DND-41 (cell line): Measurements from ENCODE around the gene FAM227A.

Source experiments
- ATAC-seq: fragments of 200-7000 bp; cut with Tn5 transposase; 3 replicates; pipeline ENCODE4 v1.9.1; 2021; ENCODE audit warnings: low read depth; ENCODE audit not compliant: insufficient read depth
- DNase-seq: peaks from one replicate; pipeline ENCODE4 v3.0.0-alpha.2; 2020
- H2AFZ ChIP-seq: 2 replicates; pipeline ENCODE4 v1.6.0; 2012; ENCODE audit warnings: low read depth, low read length
- H3K27ac ChIP-seq: 2 replicates; pipeline ENCODE4 v1.5.1; 2012; ENCODE audit warnings: low read length, inconsistent platforms
- H3K27me3 ChIP-seq: fragments of 200-600 bp; sonication (generic); 2 replicates; pipeline ENCODE4 v1.6.0; 2012; ENCODE audit warnings: low read length, mild to moderate bottlenecking, inconsistent platforms; ENCODE audit not compliant: insufficient read depth, poor library complexity
- H3K36me3 ChIP-seq: 2 replicates; pipeline ENCODE4 v1.5.1; 2012; ENCODE audit warnings: low read length, inconsistent platforms; ENCODE audit not compliant: insufficient read depth
- H3K4me1 ChIP-seq: 2 replicates; pipeline ENCODE4 v1.5.1; 2012; ENCODE audit warnings: mild to moderate bottlenecking, low read length; ENCODE audit not compliant: insufficient read depth
- H3K4me2 ChIP-seq: 2 replicates; pipeline ENCODE4 v1.6.0; 2012; ENCODE audit warnings: mild to moderate bottlenecking, moderate library complexity, low read length, inconsistent platforms; ENCODE audit not compliant: insufficient read depth
- H3K4me3 ChIP-seq, 2 experiments: fragments of 200-600 bp in 1 of 2; shearing (Covaris generic) in 1 of 2; 2 replicates each; pipeline ENCODE4 v1.5.1; 2012 to 2016; ENCODE audit warnings: inconsistent platforms in 2 of 2, low read length in 2 of 2, mild to moderate bottlenecking in 2 of 2, low read depth in 1 of 2, moderate library complexity in 1 of 2
- H3K79me2 ChIP-seq: 2 replicates; pipeline ENCODE4 v1.6.0; 2012; ENCODE audit warnings: low read length, inconsistent platforms; ENCODE audit not compliant: insufficient read depth
- H3K9ac ChIP-seq: 2 replicates; pipeline ENCODE4 v1.6.0; 2012; ENCODE audit warnings: low read depth, mild to moderate bottlenecking, inconsistent platforms, low read length, moderate library complexity
- H3K9me3 ChIP-seq: 2 replicates; pipeline ENCODE4 v1.5.1; 2012; ENCODE audit warnings: low read length, moderate library complexity, mild to moderate bottlenecking, inconsistent platforms; ENCODE audit not compliant: insufficient read depth, severe bottlenecking
- H4K20me1 ChIP-seq: 2 replicates; pipeline ENCODE4 v1.6.0; 2012; ENCODE audit warnings: low read length; ENCODE audit not compliant: insufficient read depth
- EZH2 ChIP-seq: IDR thresholded peaks from 3 replicates; pipeline ENCODE4 v1.6.1; 2012; ENCODE audit warnings: borderline replicate concordance, low read depth, mild to moderate bottlenecking, moderate library complexity, low read length, inconsistent platforms; ENCODE audit not compliant: severe bottlenecking
- TF ChIP-seq, protein P1 (sequence below): IDR thresholded peaks from 2 replicates; pipeline ENCODE4 v1.5.1; 2012; ENCODE audit warnings: borderline replicate concordance, low read length, moderate library complexity, mild to moderate bottlenecking; ENCODE audit not compliant: poor library complexity, severe bottlenecking; ENCODE audit errors: extremely low read depth

FAM227A gene

DNA sequence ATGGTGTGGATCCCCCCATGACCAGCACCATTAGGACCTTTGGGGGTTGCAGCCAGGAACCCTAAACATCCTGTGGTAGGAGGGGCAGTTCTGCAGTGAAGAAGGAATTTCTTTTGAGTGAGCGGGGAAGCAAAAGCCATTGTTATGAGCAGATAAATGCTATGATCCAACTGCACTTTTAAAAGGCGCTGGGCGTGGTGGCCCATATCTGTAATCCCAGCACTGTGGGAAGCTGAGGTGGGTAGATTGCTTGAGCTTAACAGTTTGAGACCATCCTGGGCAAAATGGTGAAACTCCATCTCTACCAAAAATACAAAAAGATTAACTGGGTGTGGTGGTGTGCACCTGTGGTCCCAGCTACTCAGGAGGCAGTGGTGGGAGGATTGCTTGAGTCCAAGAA is 19.6 kb upstream of the FAM227A start:
- H3K9ac ChIP-seq: no peak overlapping the region

GRCh38 chr22:38674888-38675287 is 18.7 kb upstream of the FAM227A start:
- H2AFZ ChIP-seq: no peak overlapping the region
- ATAC-seq: no peak
- DNase-seq: no peak
- H3K27me3 ChIP-seq: no peaks in the 10 kb centered on the region
- TF ChIP-seq, protein P1, sequence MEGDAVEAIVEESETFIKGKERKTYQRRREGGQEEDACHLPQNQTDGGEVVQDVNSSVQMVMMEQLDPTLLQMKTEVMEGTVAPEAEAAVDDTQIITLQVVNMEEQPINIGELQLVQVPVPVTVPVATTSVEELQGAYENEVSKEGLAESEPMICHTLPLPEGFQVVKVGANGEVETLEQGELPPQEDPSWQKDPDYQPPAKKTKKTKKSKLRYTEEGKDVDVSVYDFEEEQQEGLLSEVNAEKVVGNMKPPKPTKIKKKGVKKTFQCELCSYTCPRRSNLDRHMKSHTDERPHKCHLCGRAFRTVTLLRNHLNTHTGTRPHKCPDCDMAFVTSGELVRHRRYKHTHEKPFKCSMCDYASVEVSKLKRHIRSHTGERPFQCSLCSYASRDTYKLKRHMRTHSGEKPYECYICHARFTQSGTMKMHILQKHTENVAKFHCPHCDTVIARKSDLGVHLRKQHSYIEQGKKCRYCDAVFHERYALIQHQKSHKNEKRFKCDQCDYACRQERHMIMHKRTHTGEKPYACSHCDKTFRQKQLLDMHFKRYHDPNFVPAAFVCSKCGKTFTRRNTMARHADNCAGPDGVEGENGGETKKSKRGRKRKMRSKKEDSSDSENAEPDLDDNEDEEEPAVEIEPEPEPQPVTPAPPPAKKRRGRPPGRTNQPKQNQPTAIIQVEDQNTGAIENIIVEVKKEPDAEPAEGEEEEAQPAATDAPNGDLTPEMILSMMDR: no peak
- TF ChIP-seq EZH2: no peak
- no peaks in the 10 kb centered on the region for H3K9me3 ChIP-seq
- H3K9ac ChIP-seq: no peak overlapping the region
- no peak overlapping the region for H3K27ac ChIP-seq
- no peak overlapping the region for H3K4me2 ChIP-seq
- 0 out of 2 replicates have a peak, but pooled peaks cover 4% of the 10 kb centered on the region for H4K20me1 ChIP-seq
- no peak overlapping the region for H3K4me3 ChIP-seq
- no peaks in the 10 kb centered on the region for H3K79me2 ChIP-seq
- peaks cover 26% of the 10 kb centered on the region for H3K36me3 ChIP-seq
- no peaks in the 10 kb centered on the region for H3K4me1 ChIP-seq

More for the DNA sequence above, 19.6 kb upstream of the FAM227A start:
- no peak for ATAC-seq
- TF ChIP-seq, protein P1: no peak
- TF ChIP-seq EZH2: no peak
- 0 out of 2 replicates have a peak, but pooled peaks cover 5% of the 10 kb centered on the region for H3K79me2 ChIP-seq
- no peaks in the 10 kb centered on the region for H3K9me3 ChIP-seq
- DNase-seq: no peak
- H3K27me3 ChIP-seq: no peaks in the 10 kb centered on the region
- no peak overlapping the region for H3K4me2 ChIP-seq
- no peak overlapping the region for H3K27ac ChIP-seq
- H4K20me1 ChIP-seq: 0 out of 2 replicates have a peak, but pooled peaks cover 4% of the 10 kb centered on the region
- H2AFZ ChIP-seq: no peak overlapping the region
- H3K4me3 ChIP-seq: no peak overlapping the region
- peaks cover 24% of the 10 kb centered on the region for H3K36me3 ChIP-seq
- H3K4me1 ChIP-seq: peaks cover 7% of the 10 kb centered on the region

DNA sequence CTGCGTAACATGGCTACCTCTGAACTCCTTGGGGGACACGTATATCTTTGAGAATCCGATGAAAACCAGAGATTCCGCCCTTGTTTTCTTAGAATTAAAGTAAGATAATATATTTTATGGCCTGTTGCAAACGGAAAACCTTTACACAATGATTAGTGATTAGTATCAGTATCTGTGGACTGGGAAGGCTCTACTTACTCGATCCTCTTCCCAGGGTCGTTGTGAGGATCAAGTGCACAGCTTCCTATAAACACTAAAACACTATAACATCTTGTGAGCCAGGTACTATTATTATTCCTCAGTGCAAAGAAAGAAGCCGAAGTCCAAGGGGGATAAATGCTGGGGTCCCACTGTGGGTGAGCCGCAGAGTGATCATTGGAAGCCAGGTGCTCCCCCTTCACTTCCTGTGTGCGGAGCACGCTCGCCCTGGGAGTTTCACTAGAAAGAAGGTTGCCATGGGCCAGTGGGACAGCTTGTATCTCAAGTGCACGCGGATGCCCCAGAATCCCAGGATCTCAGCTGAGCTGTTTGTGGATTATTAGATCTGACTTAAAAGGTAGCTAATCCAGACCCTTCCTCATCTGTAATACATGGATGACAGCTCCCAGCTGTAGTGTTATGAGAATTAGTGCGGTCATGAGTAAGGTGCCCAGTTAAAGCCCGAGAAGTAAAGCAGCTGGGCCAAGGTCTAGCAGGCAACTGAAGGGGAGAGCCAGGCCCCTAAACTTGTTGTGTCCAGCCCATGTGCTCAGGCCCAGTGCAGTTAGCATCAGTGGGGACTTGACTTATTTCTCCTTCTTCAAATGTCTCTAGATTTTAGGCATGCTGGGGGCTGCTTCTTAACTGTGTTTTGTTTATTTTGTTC is 1.1 kb upstream of the FAM227A start:
- H3K79me2 ChIP-seq: peaks cover 23% of the 10 kb centered on the region
- peak overlapping the region; percentile 77 for H3K9ac ChIP-seq
- peak; percentile 59 for ATAC-seq
- peak overlapping the region; percentile 98 for H3K27ac ChIP-seq
- peak overlapping the region; percentile 71 to 87 for H3K4me3 ChIP-seq
- TF ChIP-seq EZH2: no peak
- TF ChIP-seq, protein P1: peak; percentile 1
- no peaks in the 10 kb centered on the region; the same call in 1 of the 2 replicates for H4K20me1 ChIP-seq
- H3K4me2 ChIP-seq: peak overlapping the region; percentile 92
- peaks cover 6% of the 10 kb centered on the region for H3K36me3 ChIP-seq
- DNase-seq: peak; percentile 51
- peak overlapping the region; percentile 90 for H2AFZ ChIP-seq
- no peaks in the 10 kb centered on the region for H3K9me3 ChIP-seq
- no peaks in the 10 kb centered on the region for H3K27me3 ChIP-seq
- H3K4me1 ChIP-seq: peaks cover 20% of the 10 kb centered on the region
